ENCODE data around the gene ABCC10. TPM values are rescaled to one million over a fixed set of nuclear protein-coding genes. Genes with fewer than 3 reads are reported as not detected.

Gene ABCC10
- total and polyA plus RNA-seq, 9 donors: 8.9 to 34.9 (median 21.1) TPM

GRCh38 chr6:43477235-43478007 is 50.1 kb downstream of the ABCC10 start, which contains the start of gene TJAP1:
Gene TJAP1 (plus strand): TSS chr6:43477570. CDS start chr6:43499002, 21,432 bp downstream.
- H3K4me1 ChIP-seq (ENCODE audit: insufficient read depth): peaks cover 7% of the 10 kb centered on the region
- H3K27me3 ChIP-seq: no peaks in the 10 kb centered on the region
- H3K4me3 ChIP-seq: peak within 1 kb of the TSS; percentile 57
- H3K9me3 ChIP-seq: no peaks in the 10 kb centered on the region
- TF ChIP-seq CTCF (IDR thresholded peaks at IDR 0.05): no peak
- peak; percentile 71 for TF ChIP-seq POLR2A (IDR thresholded peaks at IDR 0.05)
- intact Hi-C loops (cut with DNase I): no loop called here
- no peaks in the 10 kb centered on the region for H3K36me3 ChIP-seq
- WGBS, 3 donors: 0 to 2% (median 1%) methylated on average over 34 of the region's 34 CpGs
- H3K27ac ChIP-seq: peak within 1 kb of the TSS; percentile 81 to 82
- peak; percentile 94 to 98 (median 96) for DNase-seq

DNA sequence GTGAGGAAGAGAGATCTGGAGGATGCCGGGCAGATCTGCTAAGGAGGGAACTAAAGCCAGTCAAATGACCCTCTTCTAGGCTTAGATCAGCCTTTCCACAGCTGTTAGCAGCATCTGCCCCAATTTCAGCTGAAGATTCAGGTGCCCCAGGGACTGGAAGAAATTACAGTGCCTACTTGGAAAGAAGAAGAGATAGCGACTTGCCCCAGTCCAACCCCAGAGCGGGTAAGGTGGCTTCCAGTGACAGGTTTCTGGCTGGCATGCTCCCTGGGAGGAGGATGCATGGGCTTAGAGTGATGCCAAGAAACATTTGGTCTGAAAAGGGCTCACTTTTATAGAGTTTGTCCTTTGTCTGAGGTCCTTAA is 50.6 kb downstream of the ABCC10 start:
- Histone ChIP-seq H3K36me3 (no peaks in the 10 kb centered on the region), H3K27ac (peak overlapping the region; percentile 81 to 82), H3K4me3 (peak overlapping the region; percentile 57), H3K9me3 (no peaks in the 10 kb centered on the region), H3K27me3 (no peaks in the 10 kb centered on the region), H3K4me1 (ENCODE audit: insufficient read depth) (peaks cover 7% of the 10 kb centered on the region)
- TF ChIP-seq EP300 (IDR thresholded peaks at IDR 0.05) (no peak), POLR2A (IDR thresholded peaks at IDR 0.05) (no peak), CTCF (IDR thresholded peaks at IDR 0.05) (no peak)
- WGBS, 3 donors: 13 to 27% (median 19%) methylated on average over 3 of the region's 3 CpGs
- intact Hi-C loops (cut with DNase I): no loop called here
- DNase-seq: no peak

- no peak for DNase-seq
- Histone ChIP-seq H3K27me3 (no peaks in the 10 kb centered on the region), H3K4me3 (no peak overlapping the region), H3K27ac (no peak overlapping the region), H3K36me3 (no peaks in the 10 kb centered on the region), H3K4me1 (ENCODE audit: insufficient read depth) (peaks cover 7% of the 10 kb centered on the region), H3K9me3 (no peaks in the 10 kb centered on the region)
- TF ChIP-seq POLR2A (IDR thresholded peaks at IDR 0.05): no peak
- TF ChIP-seq CTCF (IDR thresholded peaks at IDR 0.05): no peak
- no peak for TF ChIP-seq EP300 (IDR thresholded peaks at IDR 0.05)
- WGBS, 3 donors: 90 to 95% (median 93%) methylated on average over 2 of the region's 2 CpGs
- intact Hi-C loops (cut with DNase I): no loop called here
Observed at GRCh38 chr6:43481075-43481474, 53.7 kb downstream of the ABCC10 start.

GRCh38 chr6:43481591-43482236 is 54.4 kb downstream of the ABCC10 start:
- Histone ChIP-seq H3K27ac (no peak overlapping the region), H3K4me1 (ENCODE audit: insufficient read depth) (peaks cover 7% of the 10 kb centered on the region), H3K9me3 (no peaks in the 10 kb centered on the region), H3K36me3 (no peaks in the 10 kb centered on the region), H3K27me3 (no peaks in the 10 kb centered on the region), H3K4me3 (no peak overlapping the region)
- WGBS, 3 donors: 91 to 92% (median 91%) methylated on average over 11 of the region's 11 CpGs
- intact Hi-C loops (cut with DNase I): no loop called here
- TF ChIP-seq EP300 (IDR thresholded peaks at IDR 0.05): no peak
- no peak for TF ChIP-seq CTCF (IDR thresholded peaks at IDR 0.05)
- TF ChIP-seq POLR2A (IDR thresholded peaks at IDR 0.05): no peak
- DNase-seq: no peak

Measured in ovary (tissue), 9 donors.